ENCODE results near the gene SPATA33. TPM values are rescaled to one million over a fixed set of nuclear protein-coding genes. Genes with fewer than 3 reads are reported as not detected.
A peak's percentile ranks its signal among the peaks of the same experiment; 100 is the strongest.

Gene SPATA33
- total RNA-seq, 1 experiment from 2014 or later = 12.0 TPM

DNA sequence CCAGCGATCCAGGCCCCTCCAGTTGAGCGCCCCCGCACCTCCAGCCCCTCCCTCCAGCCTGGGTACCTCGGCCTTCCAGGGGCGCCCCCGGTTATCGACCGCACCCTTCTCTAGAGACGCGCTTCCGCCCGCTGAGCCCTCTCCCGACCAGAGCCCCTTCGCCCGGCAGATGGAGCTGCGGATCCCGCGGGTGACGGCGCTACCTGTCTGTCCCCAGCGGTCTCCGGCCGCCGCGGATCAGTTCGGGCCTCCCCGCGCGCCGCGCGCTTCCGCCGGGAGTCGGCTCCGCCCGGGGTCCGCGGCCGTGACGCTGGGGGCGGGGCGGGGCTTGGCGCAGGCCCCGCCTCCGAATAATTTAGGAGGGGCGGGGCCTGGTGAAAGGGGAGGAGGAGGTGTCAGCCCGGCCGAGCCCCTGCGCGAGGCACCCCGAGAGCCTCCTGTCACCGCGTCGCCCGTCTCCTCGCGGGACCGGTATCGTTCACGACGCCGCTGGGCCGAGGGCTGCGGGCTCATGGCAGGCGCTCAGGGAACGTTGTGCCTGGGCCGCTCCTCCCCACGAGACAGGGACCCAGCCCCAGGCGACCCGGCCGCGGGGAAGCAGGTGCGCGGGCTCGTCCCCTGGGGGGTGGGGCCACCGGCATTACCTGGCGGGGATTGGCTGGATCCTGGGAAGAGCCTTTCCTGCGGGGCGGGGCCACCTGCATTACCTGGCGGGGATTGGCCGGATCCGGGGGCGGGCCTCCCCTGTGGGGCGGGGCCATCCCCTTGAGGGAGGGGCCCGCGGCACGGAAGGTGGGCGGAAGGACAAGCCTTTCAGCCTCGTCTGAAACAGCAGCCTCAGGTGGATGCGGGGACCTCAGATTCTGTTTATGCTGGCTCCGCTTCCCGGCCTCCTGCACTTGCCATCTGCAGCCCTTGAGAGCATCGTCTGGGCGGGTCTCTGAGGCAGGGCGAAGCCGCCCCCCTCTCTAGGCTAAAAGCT lies 44.1 kb downstream of the SPATA33 start, which contains the start of gene SPATA2L (continued):
- TF ChIP-seq GABPB1 (CRISPR knock-in tag; IDR thresholded peaks at IDR 0.05) (no peak; the same call in 1 of the 2 replicates), FOXK1 (CRISPR knock-in tag; IDR thresholded peaks at IDR 0.05) (0 out of 2 replicates have a peak, but pooled peaks have one; percentile 20), STAT6 (CRISPR knock-in tag; conservative IDR thresholded peaks at IDR 0.05; ENCODE audit: low read depth) (no peak), ZNF121 (CRISPR knock-in tag; IDR thresholded peaks at IDR 0.05) (no peak), ERG (CRISPR knock-in tag; IDR thresholded peaks at IDR 0.05) (no peak), TEAD1 (CRISPR knock-in tag; IDR thresholded peaks at IDR 0.05) (no peak), RORB (CRISPR knock-in tag; IDR thresholded peaks at IDR 0.05) (no peak), JUN (CRISPR knock-in tag; IDR thresholded peaks at IDR 0.05) (no peak), SOX15 (CRISPR knock-in tag; IDR thresholded peaks at IDR 0.05) (no peak), NFATC4 (CRISPR knock-in tag; IDR thresholded peaks at IDR 0.05) (no peak), USF2 (CRISPR knock-in tag; IDR thresholded peaks at IDR 0.05) (no peak), ZNF138 (CRISPR knock-in tag; conservative IDR thresholded peaks at IDR 0.05) (no peak), ZNF396 (CRISPR knock-in tag; IDR thresholded peaks at IDR 0.05; ENCODE audit: borderline replicate concordance) (no peak), ZNF232 (CRISPR knock-in tag; IDR thresholded peaks at IDR 0.05) (0 out of 2 replicates have a peak, but pooled peaks have one; percentile 13), HMGXB4 (CRISPR knock-in tag; IDR thresholded peaks at IDR 0.05) (no peak; the same call in 1 of the 2 replicates), JAZF1 (CRISPR knock-in tag; IDR thresholded peaks at IDR 0.05) (no peak), MXD4 (CRISPR knock-in tag; IDR thresholded peaks at IDR 0.05; ENCODE audit: borderline replicate concordance) (no peak)

DNA sequence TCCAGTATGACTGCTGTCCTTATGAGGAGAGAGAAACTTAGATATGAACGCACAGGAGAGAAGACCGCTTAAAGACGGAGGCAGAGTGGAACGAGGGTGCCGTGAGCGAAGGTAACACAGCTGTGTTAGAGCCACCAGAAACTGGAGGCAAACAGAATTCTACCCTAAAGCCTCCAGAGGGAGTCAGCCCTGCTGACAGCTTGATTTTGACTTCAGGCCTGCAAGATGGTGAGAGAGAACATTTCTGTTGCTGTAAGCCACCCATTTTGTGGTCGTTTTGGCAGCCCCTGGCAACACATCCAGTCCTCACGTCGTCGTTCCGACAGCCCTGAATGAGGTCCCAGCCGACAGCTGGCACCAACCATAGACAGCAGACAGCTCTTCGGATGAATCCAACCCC lies 46.6 kb downstream of the SPATA33 start:
- Mint-ChIP-seq H3K36me3 (peaks cover under 1% of the 10 kb centered on the region; the same call in 1 of the 2 replicates), H3K27me3 (ENCODE audit: low read depth) (peaks cover 37% of the 10 kb centered on the region), H3K4me3 (no peak overlapping the region), H3K9me3 (no peaks in the 10 kb centered on the region), H3K27ac (no peak overlapping the region), H3K4me1 (peaks cover 19% of the 10 kb centered on the region)
- ATAC-seq (no peak), DNase-seq (ENCODE audit: low spot score) (no peak)
- POLR2A ChIA-PET = interaction anchor here (0.6 kb wide), 1 partner anchor 37 kb away, joined by 3 read pairs; no protein-coding TSS in a partner anchor
- CTCF ChIA-PET = interaction anchor here (0.7 to 1.0 kb wide), 4 partner anchors 97 to 219 kb away, joined by 3 to 5 read pairs (median 4); partner anchors contain the start of gene TUBB3
- TF ChIP-seq, protein P1, sequence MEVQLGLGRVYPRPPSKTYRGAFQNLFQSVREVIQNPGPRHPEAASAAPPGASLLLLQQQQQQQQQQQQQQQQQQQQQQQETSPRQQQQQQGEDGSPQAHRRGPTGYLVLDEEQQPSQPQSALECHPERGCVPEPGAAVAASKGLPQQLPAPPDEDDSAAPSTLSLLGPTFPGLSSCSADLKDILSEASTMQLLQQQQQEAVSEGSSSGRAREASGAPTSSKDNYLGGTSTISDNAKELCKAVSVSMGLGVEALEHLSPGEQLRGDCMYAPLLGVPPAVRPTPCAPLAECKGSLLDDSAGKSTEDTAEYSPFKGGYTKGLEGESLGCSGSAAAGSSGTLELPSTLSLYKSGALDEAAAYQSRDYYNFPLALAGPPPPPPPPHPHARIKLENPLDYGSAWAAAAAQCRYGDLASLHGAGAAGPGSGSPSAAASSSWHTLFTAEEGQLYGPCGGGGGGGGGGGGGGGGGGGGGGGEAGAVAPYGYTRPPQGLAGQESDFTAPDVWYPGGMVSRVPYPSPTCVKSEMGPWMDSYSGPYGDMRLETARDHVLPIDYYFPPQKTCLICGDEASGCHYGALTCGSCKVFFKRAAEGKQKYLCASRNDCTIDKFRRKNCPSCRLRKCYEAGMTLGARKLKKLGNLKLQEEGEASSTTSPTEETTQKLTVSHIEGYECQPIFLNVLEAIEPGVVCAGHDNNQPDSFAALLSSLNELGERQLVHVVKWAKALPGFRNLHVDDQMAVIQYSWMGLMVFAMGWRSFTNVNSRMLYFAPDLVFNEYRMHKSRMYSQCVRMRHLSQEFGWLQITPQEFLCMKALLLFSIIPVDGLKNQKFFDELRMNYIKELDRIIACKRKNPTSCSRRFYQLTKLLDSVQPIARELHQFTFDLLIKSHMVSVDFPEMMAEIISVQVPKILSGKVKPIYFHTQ (CRISPR knock-in tag; IDR thresholded peaks at IDR 0.05) = no peak
- TF ChIP-seq, protein P2, sequence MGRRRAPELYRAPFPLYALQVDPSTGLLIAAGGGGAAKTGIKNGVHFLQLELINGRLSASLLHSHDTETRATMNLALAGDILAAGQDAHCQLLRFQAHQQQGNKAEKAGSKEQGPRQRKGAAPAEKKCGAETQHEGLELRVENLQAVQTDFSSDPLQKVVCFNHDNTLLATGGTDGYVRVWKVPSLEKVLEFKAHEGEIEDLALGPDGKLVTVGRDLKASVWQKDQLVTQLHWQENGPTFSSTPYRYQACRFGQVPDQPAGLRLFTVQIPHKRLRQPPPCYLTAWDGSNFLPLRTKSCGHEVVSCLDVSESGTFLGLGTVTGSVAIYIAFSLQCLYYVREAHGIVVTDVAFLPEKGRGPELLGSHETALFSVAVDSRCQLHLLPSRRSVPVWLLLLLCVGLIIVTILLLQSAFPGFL (CRISPR knock-in tag; IDR thresholded peaks at IDR 0.05; ENCODE audit: borderline replicate concordance) = no peak
- TF ChIP-seq ELF4 (CRISPR knock-in tag; IDR thresholded peaks at IDR 0.05; ENCODE audit: low read depth) (no peak), ETV6 (CRISPR knock-in tag; IDR thresholded peaks at IDR 0.05) (no peak), MYBL2 (CRISPR knock-in tag; IDR thresholded peaks at IDR 0.05) (no peak), JUN (CRISPR knock-in tag; IDR thresholded peaks at IDR 0.05) (no peak), ZNF317 (CRISPR knock-in tag; IDR thresholded peaks at IDR 0.05; ENCODE audit: borderline replicate concordance, low read depth) (no peak), GABPB1 (CRISPR knock-in tag; IDR thresholded peaks at IDR 0.05) (no peak)
- TF ChIP-seq, protein P3, sequence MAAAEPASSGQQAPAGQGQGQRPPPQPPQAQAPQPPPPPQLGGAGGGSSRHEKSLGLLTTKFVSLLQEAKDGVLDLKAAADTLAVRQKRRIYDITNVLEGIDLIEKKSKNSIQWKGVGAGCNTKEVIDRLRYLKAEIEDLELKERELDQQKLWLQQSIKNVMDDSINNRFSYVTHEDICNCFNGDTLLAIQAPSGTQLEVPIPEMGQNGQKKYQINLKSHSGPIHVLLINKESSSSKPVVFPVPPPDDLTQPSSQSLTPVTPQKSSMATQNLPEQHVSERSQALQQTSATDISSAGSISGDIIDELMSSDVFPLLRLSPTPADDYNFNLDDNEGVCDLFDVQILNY (CRISPR knock-in tag; IDR thresholded peaks at IDR 0.05) = no peak

All from WTC11 (cell line).